GM21717 (cell line): ENCODE measurements around the gene BDNF.

Experiments
- ATAC-seq: cut with Tn5 transposase; IDR thresholded peaks from one replicate; pipeline ENCODE4 v1.9.1; 2021; ENCODE audit warnings: mild to moderate bottlenecking, moderate library complexity; ENCODE audit not compliant: unreplicated experiment

Gene BDNF

DNA sequence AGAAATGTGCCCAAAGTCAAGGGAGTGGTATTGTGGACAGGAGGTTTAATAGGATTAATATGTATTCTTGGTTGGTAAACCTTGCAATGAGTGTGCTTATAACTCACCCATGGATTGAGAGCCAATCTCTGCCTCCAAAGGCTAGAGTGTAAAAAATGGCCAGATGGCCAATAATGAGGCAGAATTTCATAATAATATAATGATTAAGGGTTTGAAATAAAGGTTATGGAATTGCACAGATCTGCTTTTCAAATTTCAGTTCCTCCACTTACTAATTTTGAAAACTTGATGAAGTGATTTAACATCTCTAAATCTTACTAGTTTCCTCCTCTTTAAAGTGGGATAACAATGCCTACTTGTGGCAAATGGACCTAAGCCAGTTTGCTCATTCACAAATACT is 94.8 kb downstream of the BDNF start:
- no peak for ATAC-seq
